Pons (tissue), 1 donor: ENCODE data around the gene TNIK.

ENCODE experiments used
- DNase-seq: peaks from one replicate; pipeline ENCODE4 v3.0.0-alpha.2; 2016; ENCODE audit warnings: low spot score

TNIK gene

GRCh38 chr3:171340434-171340833 lies 119.8 kb downstream of the TNIK start:
- DNase-seq: no peak

DNA sequence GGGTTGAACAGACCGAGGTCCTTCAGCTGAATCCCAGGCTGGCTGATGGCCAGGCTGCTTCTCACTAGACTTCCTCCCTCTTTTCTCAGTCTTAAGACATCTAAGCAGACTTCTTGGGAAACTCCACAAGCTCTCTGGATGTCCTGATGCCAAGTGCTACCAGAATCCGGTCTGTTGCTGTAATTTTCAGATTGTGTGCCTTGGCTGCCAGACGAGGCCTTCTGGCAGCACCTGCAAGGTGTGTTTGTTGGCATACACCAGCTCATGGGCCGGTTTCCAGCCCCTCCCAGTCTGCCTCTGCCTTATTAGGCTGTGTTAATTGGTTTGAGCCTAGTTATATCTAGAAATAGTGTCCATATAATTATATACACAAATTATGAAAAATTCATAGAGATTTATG lies 120.6 kb downstream of the TNIK start:
- no peak for DNase-seq

DNA sequence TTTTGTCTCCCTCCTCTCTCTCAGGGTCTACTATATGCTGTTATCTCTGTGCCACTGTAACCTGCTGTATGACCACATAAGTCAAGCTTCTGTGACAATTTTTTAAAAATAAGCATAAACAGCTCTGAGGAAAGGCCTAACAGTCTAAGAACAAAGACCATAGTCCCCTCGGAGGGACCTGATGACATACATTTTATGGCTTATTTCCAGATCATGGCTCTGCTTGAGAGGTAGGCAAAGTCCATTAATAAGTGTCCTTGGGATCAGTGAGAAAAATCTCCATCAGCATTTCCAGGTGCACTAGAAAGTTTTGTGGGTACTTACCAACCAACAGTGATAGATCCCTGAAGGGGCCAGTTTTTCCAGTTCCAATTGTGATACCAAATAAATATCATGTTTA lies 123.8 kb downstream of the TNIK start:
- DNase-seq: no peak

DNA sequence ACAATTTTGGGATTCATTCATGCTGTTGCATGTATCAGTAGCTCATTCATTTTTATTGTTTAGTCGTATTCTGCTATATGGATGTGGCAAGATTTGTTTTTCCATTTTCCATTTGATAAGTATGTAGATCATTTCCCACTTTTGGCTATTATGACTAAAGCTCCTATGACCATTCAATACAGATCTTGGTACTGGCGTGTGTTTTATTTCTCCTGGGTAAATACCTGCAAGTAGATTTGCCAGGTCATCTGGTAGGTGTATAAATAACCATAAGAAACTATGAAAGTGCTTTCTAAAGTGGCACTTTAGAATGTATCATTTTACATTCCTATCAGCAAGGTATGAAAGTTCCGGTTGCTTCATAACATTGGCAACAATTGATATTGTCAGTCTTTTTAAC lies 124.6 kb downstream of the TNIK start:
- no peak for DNase-seq

- DNase-seq: peak; percentile 26
Observed at GRCh38 chr3:171334465-171334811, 125.8 kb downstream of the TNIK start.

DNA sequence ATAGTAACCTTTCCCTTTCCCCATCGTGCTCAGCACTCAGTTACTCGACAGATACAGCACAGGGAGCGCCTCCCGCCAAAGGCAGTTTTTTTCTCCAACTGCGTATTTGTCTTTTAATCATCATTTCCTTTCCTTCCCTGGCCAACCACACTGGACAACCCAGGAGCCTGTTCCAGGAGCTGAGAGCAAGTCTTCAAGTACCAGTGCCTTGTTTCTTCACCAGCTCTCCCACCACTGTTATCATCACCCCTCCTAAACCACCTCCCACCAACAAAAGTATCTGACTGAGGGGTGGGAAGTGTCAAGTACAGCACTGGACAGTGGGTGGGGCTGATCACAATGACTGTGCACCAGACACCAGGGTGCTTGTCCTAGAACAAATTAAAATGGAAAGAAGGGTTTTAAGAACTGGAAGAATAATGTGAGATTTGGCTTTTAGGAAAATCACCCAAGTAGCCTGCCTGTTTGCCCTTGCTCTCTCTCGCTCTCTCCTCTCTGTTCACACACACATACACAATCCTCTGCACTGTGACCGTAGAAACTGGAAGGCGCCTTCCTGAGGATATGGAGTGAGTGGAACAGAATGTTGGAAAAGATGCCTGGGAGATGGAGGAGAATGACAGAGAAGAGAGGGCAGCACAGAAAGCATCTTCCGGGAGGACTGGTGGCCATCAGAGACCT lies 126.3 kb downstream of the TNIK start:
- no peak for DNase-seq

- DNase-seq: no peak
Observed at GRCh38 chr3:171330938-171331337, 129.3 kb downstream of the TNIK start.

DNA sequence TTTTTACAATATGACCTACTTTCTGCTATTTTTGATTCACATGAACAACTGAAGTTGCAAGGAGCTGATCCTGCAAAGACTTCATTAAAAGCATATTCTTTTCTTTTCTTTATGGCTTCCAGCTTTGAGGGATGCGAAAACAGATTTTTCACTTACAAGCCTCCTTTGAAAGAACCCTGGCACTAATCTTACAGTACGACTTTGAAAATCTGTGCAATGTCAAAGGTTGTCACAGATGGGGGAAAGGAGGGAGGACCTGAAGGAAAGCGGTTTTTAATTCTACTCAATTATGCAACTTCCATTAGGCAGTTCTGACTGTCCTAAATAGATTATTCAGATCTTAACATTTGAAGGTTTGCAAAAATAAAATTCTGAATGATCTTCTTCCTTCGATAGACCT lies 130.5 kb downstream of the TNIK start:
- no peak for DNase-seq

DNA sequence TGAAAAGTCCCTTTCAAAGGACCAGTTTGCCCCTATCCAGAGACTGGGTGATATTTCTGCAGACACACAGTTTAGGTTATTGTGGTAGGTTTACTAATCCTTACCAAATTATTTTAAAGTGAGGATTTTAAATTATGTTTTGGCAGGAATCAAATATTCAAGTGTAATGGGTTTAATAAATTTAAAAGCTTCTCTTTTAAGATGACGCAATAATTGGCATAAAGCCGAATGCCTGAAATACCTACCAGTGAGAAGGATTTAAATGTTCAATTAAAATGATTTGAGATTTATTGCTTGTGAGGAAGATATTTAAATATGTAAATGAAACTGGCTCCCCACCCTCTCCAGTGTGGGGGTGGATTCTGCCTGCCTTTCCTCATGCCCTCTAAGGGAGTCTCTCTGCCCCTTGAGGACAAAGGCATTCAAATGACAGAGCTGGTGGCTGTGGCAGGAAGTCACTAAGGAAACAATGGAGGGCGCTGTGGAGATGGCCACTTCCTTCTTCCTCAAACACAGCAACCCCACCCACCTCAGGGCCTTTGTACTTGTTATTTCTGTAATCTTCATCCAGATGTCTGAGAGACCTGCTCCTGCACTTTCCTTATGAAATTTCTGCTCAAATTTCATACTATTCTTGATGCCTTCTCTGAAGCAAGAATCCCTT lies 131.7 kb downstream of the TNIK start:
- DNase-seq: no peak

- DNase-seq: no peak
Observed at GRCh38 chr3:171327441-171328174, 132.6 kb downstream of the TNIK start.

- DNase-seq: no peak
Observed at GRCh38 chr3:171326717-171327440, 133.3 kb downstream of the TNIK start.

DNA sequence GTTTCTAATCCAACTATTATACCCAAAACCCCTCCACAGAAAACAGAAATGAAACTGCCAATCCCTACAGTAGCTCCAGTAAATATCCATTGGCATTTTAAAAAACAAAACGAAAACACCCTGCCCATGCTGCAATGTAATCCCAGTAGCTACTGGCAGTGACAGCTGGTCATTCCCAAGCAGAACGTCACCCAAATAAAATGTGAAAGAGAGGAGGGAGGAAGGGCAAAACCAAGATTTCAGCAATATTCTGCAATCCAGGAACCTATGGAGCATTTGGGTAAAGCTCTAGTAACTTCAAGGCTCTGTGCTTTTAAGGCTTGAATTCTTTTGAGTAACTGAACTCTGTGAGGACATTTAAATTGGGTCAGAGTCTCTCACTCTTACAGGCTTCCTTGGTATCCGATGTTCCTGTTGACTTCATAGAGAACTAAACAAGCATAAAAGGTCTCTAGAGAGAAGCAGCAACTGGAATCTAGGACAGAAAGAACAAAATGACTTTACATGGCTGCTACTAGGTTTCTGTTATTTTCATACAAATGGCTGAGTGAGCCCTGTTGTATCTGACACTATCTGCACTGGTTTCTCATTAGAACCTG lies 136.2 kb downstream of the TNIK start:
- no peak for DNase-seq

- DNase-seq: no peak
Observed at GRCh38 chr3:171321559-171322360, 138.4 kb downstream of the TNIK start.

GRCh38 chr3:171320750-171321558 lies 139.3 kb downstream of the TNIK start:
- peak; percentile 78 for DNase-seq

DNA sequence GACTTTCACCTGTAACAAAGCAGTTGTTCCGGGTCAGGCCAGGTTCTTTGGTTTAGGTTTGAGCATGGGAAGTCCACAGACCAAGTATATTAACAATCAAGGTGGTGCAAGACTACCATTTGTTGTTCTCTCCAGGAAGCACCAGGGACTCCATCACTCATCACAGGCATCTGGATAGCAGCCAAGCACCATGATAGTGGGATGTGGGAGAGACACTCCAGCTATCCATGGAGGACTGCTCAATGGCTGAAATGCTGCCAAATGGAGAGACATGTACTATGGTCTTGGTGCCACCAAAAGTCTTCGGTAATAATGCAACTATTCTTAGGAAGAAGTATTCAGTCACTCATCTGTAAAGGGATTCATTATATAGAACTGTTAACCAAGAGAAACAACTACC lies 143.0 kb downstream of the TNIK start:
- DNase-seq: peak; percentile 53

- DNase-seq: no peak
Observed at GRCh38 chr3:171315919-171316318, 144.3 kb downstream of the TNIK start.

DNA sequence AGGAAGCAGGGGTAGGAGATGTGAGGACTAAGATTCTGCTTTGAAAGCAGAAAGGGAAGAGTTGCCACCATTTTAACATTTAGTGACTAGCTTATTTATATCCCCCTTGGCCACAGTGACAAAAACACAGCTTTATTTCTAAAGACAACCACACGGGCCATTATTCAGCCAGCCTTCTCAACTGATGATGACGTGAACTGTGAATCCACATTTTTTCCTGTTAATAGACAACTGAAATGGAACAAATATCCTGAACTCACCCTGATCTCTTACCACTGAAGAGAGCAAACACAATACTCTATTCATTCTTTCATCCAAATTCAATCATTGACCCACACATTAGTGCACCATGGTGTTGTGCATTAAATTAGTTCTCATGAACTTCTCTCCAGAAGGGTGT lies 145.1 kb downstream of the TNIK start:
- DNase-seq: no peak

GRCh38 chr3:171314341-171314740 lies 145.9 kb downstream of the TNIK start:
- no peak for DNase-seq

GRCh38 chr3:171313702-171314101 lies 146.5 kb downstream of the TNIK start:
- DNase-seq: no peak

- DNase-seq: no peak
Observed at GRCh38 chr3:171312741-171313140, 147.5 kb downstream of the TNIK start.

DNA sequence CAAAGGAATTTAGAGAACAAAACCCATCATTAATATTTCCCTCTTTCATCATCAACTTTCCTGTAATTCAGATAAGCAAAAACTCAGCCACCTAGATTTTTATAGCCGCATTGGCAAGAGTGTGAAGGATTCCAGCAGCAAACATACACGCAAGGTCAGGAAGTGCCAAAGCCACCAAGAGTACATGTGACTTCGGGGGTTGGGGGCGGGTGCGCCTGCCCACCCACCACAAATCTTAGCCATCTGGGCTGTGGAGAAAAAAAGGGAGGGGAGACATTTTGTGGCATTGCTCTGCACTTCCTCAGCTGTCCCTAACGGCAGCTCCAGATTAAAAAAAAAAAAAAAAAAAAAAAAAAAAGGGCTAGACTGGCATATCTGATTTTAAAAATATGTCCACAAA lies 148.4 kb downstream of the TNIK start:
- no peak for DNase-seq
